ENCODE results near the gene DEXI. TPM values are rescaled to one million over a fixed set of nuclear protein-coding genes. Genes with fewer than 3 reads are reported as not detected.
A peak's percentile ranks its signal among the peaks of the same experiment; 100 is the strongest.

DEXI gene
- total and polyA plus RNA-seq, 8 donors = 12.0 to 22.6 (median 16.8) TPM

DNA sequence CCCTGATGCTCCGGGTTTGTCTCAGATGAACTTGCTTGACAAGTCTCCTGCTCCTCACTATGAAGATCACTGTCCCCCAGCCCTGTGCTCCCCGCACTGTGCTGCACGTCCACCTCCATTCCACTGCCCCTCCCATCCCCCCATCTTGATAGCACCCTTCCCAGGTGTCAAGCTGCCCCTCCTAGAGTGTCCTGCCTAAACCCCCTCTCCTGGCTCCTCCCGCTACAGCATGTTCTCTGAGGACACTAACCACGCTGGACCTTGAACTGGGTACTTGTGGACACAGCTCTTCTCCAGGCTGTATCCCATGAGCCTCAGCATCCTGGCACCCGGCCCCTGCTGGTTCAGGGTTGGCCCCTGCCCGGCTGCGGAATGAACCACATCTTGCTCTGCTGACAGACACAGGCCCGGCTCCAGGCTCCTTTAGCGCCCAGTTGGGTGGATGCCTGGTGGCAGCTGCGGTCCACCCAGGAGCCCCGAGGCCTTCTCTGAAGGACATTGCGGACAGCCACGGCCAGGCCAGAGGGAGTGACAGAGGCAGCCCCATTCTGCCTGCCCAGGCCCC, 18.5 kb downstream of the DEXI start:
- peaks cover 0 to 7% (median 3%) of the 10 kb centered on the region in 3 donors for H3K4me1 ChIP-seq
- no peak for TF ChIP-seq CTCF (IDR thresholded peaks at IDR 0.05)
- WGBS, 2 donors = 43 to 52% methylated on average over 14 of the region's 14 CpGs
- intact Hi-C loops (cut with DNase I) = loop anchor here in 2 of 3 donors (10.0 kb wide), 2 partner anchors 169 to 389 kb away; no protein-coding TSS in a partner anchor
- no peaks in the 10 kb centered on the region for H3K9me3 ChIP-seq
- no peak overlapping the region for H3K4me3 ChIP-seq
- ATAC-seq (peak; percentile 25 to 80 (median 60)), FAIRE-seq (no peak), DNase-seq (peak in 5 of 6 donors; percentile 48 to 80 (median 62))
- H3K27me3 ChIP-seq = no peaks in the 10 kb centered on the region
- H3K36me3 ChIP-seq = peaks cover 0 to 6% (median 0%) of the 10 kb centered on the region in 3 donors
- H3K27ac ChIP-seq = no peak overlapping the region

- H3K4me1 ChIP-seq = peaks cover 0 to 7% (median 3%) of the 10 kb centered on the region in 3 donors
- H3K27ac ChIP-seq = no peak overlapping the region
- no peak for DNase-seq
- intact Hi-C loops (cut with DNase I) = loop anchor here in 2 of 3 donors (10.0 kb wide), 2 partner anchors 168 to 388 kb away; no protein-coding TSS in a partner anchor
- H3K9me3 ChIP-seq = no peaks in the 10 kb centered on the region
- ATAC-seq = no peak
- H3K4me3 ChIP-seq = no peak overlapping the region
- no peak for FAIRE-seq
- 86 to 88% methylated on average over 10 of the region's 10 CpGs for WGBS, 2 donors
- H3K36me3 ChIP-seq = peaks cover 0 to 6% (median 0%) of the 10 kb centered on the region in 3 donors
- no peak for TF ChIP-seq CTCF (IDR thresholded peaks at IDR 0.05)
- H3K27me3 ChIP-seq = no peaks in the 10 kb centered on the region
These were observed 19.1 kb downstream of the DEXI start for GRCh38 chr16:10923146-10923649.

GRCh38 chr16:10922328-10923145, 19.7 kb downstream of the DEXI start:
- ATAC-seq = no peak
- 81% methylated on average over 14 of the region's 14 CpGs for WGBS, 2 donors
- no peak overlapping the region for H3K27ac ChIP-seq
- H3K4me3 ChIP-seq = no peak overlapping the region
- peaks cover 0 to 6% (median 0%) of the 10 kb centered on the region in 3 donors for H3K36me3 ChIP-seq
- TF ChIP-seq CTCF (IDR thresholded peaks at IDR 0.05) = no peak
- H3K4me1 ChIP-seq = peaks cover 0 to 7% (median 3%) of the 10 kb centered on the region in 3 donors
- peak in 1 of 6 donors; percentile 53 for DNase-seq
- FAIRE-seq = no peak
- intact Hi-C loops (cut with DNase I) = loop anchor here in 2 of 3 donors (10.0 kb wide), 2 partner anchors 168 to 388 kb away; no protein-coding TSS in a partner anchor
- no peaks in the 10 kb centered on the region for H3K27me3 ChIP-seq
- H3K9me3 ChIP-seq = no peaks in the 10 kb centered on the region

DNA sequence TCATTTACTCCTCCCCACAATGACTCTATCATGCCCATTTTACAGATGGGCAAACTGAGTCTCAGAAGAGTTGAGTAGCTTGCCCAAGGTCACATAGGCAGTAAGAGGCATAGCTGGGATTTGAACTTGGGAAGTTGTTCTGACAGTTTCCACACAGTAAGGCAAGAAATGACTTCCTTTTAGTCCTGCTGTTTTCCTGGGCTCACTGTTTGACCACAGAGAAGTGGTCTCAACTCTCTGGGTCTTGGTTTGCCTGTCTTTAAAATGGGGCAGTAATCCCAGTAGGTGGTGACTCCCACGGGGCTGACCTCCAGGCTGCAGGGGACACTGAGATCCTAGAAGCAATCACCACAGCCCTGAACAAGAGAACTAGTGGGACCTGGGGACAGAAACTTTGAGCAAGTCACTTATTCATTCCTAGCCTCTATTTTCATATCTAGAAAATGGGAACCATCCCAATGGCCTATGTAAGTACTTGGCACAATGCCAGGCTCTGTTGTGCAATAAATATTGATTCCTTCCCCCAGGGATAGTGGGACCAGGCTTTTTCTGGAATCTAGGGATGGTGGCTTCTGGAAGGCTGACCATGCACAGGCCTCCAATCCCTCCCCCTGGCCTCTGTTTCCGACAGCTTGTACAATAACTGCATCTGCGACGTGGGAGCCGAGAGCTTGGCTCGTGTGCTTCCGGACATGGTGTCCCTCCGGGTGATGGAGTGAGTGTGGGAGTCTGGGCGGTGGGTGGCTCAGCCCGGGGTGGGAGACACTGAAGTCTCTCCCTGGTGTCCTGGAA, 20.5 kb downstream of the DEXI start:
- FAIRE-seq = no peak
- no peak for TF ChIP-seq CTCF (IDR thresholded peaks at IDR 0.05)
- intact Hi-C loops (cut with DNase I) = loop anchor here in 2 of 3 donors (10.0 kb wide), 2 partner anchors 167 to 387 kb away; no protein-coding TSS in a partner anchor
- no peak for ATAC-seq
- H3K27ac ChIP-seq = no peak overlapping the region
- H3K9me3 ChIP-seq = no peaks in the 10 kb centered on the region
- peaks cover 0 to 6% (median 0%) of the 10 kb centered on the region in 3 donors for H3K36me3 ChIP-seq
- no peak overlapping the region for H3K4me3 ChIP-seq
- peaks cover 0 to 7% (median 3%) of the 10 kb centered on the region in 3 donors for H3K4me1 ChIP-seq
- WGBS, 2 donors = 88 to 96% methylated on average over 10 of the region's 10 CpGs
- no peaks in the 10 kb centered on the region for H3K27me3 ChIP-seq
- no peak for DNase-seq
